Liver (tissue), 9 donors: ENCODE results near the gene ARX. TPM values are rescaled to one million over a fixed set of nuclear protein-coding genes. Genes with fewer than 3 reads are reported as not detected.

ENCODE experiments used
- DNase-seq: peaks from one replicate; pipeline ENCODE4 v3.0.0-alpha.2; 2017; ENCODE audit warnings: low spot score
- H3K27ac ChIP-seq, 2 donors: one replicate each; pipeline ENCODE4 v1.7.0; 2013; ENCODE audit warnings: inconsistent platforms in 2 of 2, low read length in 2 of 2, control low read depth in 1 of 2, low read depth in 1 of 2, mild to moderate bottlenecking in 1 of 2
- H3K27me3 ChIP-seq, 4 donors: one replicate each; pipeline versions ENCODE4 v1.6.1 to v1.7.0; 2013; ENCODE audit warnings: low read length in 3 of 4, inconsistent platforms in 1 of 4, mild to moderate bottlenecking in 1 of 4, moderate library complexity in 1 of 4; ENCODE audit not compliant: control insufficient read depth in 4 of 4, insufficient read depth in 4 of 4
- H3K36me3 ChIP-seq, 4 donors: one replicate each; pipeline versions ENCODE4 v1.6.1 to v1.7.0; 2013; ENCODE audit warnings: low read length in 3 of 4, mild to moderate bottlenecking in 3 of 4, low read depth in 1 of 4, moderate library complexity in 1 of 4; ENCODE audit not compliant: control insufficient read depth in 4 of 4, insufficient read depth in 3 of 4
- H3K4me1 ChIP-seq, 4 donors: one replicate each; pipeline versions ENCODE4 v1.6.1 to v1.7.0; 2013; ENCODE audit warnings: low read length in 3 of 4, mild to moderate bottlenecking in 3 of 4, moderate library complexity in 1 of 4; ENCODE audit not compliant: control insufficient read depth in 4 of 4, insufficient read depth in 4 of 4
- H3K4me3 ChIP-seq, 3 donors: one replicate each; pipeline versions ENCODE4 v1.6.1 to v1.7.0; 2013; ENCODE audit warnings: low read length in 3 of 3, control low read depth in 1 of 3, low read depth in 1 of 3, mild to moderate bottlenecking in 1 of 3
- H3K9ac ChIP-seq, 2 donors: one replicate each; pipeline ENCODE4 v1.7.0; 2013; ENCODE audit warnings: low read length in 2 of 2, mild to moderate bottlenecking in 2 of 2, moderate library complexity in 2 of 2, control low read depth in 1 of 2, low read depth in 1 of 2
- H3K9me3 ChIP-seq, 4 donors: one replicate each; pipeline versions ENCODE4 v1.6.1 to v1.7.0; 2013; ENCODE audit warnings: low read length in 3 of 4; ENCODE audit not compliant: control insufficient read depth in 4 of 4
- ATF3 ChIP-seq: IDR thresholded peaks from 2 replicates; pipeline ENCODE4 v1.6.1; 2016; ENCODE audit warnings: antibody characterized with exemption
- EGR1 ChIP-seq, 2 donors: IDR thresholded peaks; 2 replicates each; pipeline ENCODE4 v1.6.1; 2016 to 2018; ENCODE audit warnings: antibody characterized with exemption in 2 of 2, low read depth in 2 of 2
- FOXA1 ChIP-seq: IDR thresholded peaks from 2 replicates; pipeline ENCODE4 v1.6.1; 2016; ENCODE audit warnings: antibody characterized with exemption
- FOXA2 ChIP-seq: IDR thresholded peaks from 2 replicates; pipeline ENCODE4 v1.6.1; 2016; ENCODE audit warnings: antibody characterized with exemption
- HNF4A ChIP-seq, 2 donors: conservative IDR thresholded peaks; 2 replicates each; pipeline ENCODE4 v1.6.1; 2016; ENCODE audit warnings: antibody characterized with exemption in 2 of 2, mild to moderate bottlenecking in 2 of 2
- HNF4G ChIP-seq: IDR thresholded peaks from 2 replicates; pipeline ENCODE4 v1.6.1; 2016; ENCODE audit warnings: antibody characterized with exemption
- JUND ChIP-seq, 2 donors: IDR thresholded peaks; 2 replicates each; pipeline ENCODE4 v1.6.1; 2016; ENCODE audit warnings: antibody characterized with exemption in 2 of 2
- NR2F2 ChIP-seq: IDR thresholded peaks from 2 replicates; pipeline ENCODE4 v1.6.1; 2016; ENCODE audit warnings: antibody characterized with exemption
- RAD21 ChIP-seq, 2 donors: IDR thresholded peaks; 2 replicates each; pipeline ENCODE4 v1.6.1; 2016; ENCODE audit warnings: antibody characterized with exemption in 2 of 2, mild to moderate bottlenecking in 2 of 2
- REST ChIP-seq: IDR thresholded peaks from 2 replicates; pipeline ENCODE4 v1.6.1; 2016; ENCODE audit warnings: antibody characterized with exemption, mild to moderate bottlenecking
- RXRA ChIP-seq, 2 donors: IDR thresholded peaks; 2 replicates each; pipeline ENCODE4 v1.6.1; 2017 to 2018; ENCODE audit warnings: antibody characterized with exemption in 2 of 2, mild to moderate bottlenecking in 1 of 2
- SP1 ChIP-seq: IDR thresholded peaks from 2 replicates; pipeline ENCODE4 v1.6.1; 2018; ENCODE audit warnings: antibody characterized with exemption, mild to moderate bottlenecking
- TAF1 ChIP-seq: conservative IDR thresholded peaks from 2 replicates; pipeline ENCODE4 v1.6.1; 2016; ENCODE audit warnings: antibody characterized with exemption, mild to moderate bottlenecking
- YY1 ChIP-seq: IDR thresholded peaks from 2 replicates; pipeline ENCODE4 v1.6.1; 2016; ENCODE audit warnings: antibody characterized with exemption, mild to moderate bottlenecking
- ZBTB33 ChIP-seq: IDR thresholded peaks from 2 replicates; pipeline ENCODE4 v1.6.1; 2016; ENCODE audit warnings: antibody characterized with exemption
- WGBS: extraction: QIAGEN DNeasy Blood & Tissue Kit; methylation state at CpG from one replicate; pipeline ENCODE4 v1.1.7; 2013; 5-methylcytosine and 5-hydroxymethylcytosine counted together
- polyA plus RNA-seq, 2 donors: library from polyadenylated mRNA; stranded (reverse) in 1 of 2; unstranded in 1 of 2; fragments of 200-250 nt in 1 of 2; fragments of >200 nt in 1 of 2; fragmentation: Nextera tagmentation in 1 of 2; extraction: Ambion mirVana in 1 of 2; gene quantifications; one replicate each; pipeline versions ENCODE4 v1.2.1 to v1.2.3, GENCODE V29; 2013 to 2015
- total RNA-seq, 2 donors: library from RNA; depleted of rRNA; stranded (reverse); fragments of >200 nt; gene quantifications; one replicate each; pipeline ENCODE4 v1.2.3, GENCODE V29; 2014
- TF ChIP-seq, protein P1 (sequence below): fragments of 150-350 bp; IDR thresholded peaks from 2 replicates; pipeline ENCODE4 v1.5.1; 2017; ENCODE audit warnings: improper control_type of control experiment, low read depth, low read length; ENCODE audit not compliant: missing input control
- donor health status: healthy.
- donor health status: healthy.
- donor health status: healthy.
- donor health status: healthy.
- donor health status: healthy.

The ARX gene
- total and polyA plus RNA-seq, 4 donors = not detected

DNA sequence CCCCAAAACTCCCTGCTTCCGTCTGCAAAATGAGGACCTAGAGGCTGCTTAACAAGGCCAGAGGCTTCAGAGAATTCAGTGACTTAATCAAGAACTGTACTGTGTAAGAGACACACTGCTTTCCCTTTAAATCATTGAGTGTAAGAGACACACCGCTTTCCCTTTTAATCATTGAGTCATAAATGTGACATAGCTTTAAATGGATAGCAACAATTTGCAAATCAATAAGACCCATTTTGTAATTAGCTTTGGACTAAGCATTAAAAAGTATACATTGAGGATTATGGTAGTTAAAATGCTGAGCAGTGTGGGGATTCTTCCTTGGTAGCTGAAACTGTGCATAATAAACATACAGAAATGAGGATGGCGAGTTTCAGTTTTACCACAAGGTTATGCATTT lies 31.8 kb downstream of the ARX start:
- no peak overlapping the region for H3K27ac ChIP-seq
- no peak overlapping the region for H3K9ac ChIP-seq
- 97% methylated on average over 3 of the region's 3 CpGs for WGBS
- no peak overlapping the region for H3K4me3 ChIP-seq
- H3K9me3 ChIP-seq = no peaks in the 10 kb centered on the region
- no peaks in the 10 kb centered on the region for H3K4me1 ChIP-seq
- H3K36me3 ChIP-seq = no peaks in the 10 kb centered on the region
- no peak for DNase-seq
- TF ChIP-seq NR2F2 (no peak), FOXA2 (no peak), SP1 (no peak), ATF3 (no peak), EGR1 (IDR thresholded peaks at IDR 0.05; ENCODE audit: low read depth in 2 of 2) (no peak), ZBTB33 (no peak), HNF4G (no peak), YY1 (no peak), RAD21 (IDR thresholded peaks at IDR 0.05) (no peak)
- TF ChIP-seq, protein P1, sequence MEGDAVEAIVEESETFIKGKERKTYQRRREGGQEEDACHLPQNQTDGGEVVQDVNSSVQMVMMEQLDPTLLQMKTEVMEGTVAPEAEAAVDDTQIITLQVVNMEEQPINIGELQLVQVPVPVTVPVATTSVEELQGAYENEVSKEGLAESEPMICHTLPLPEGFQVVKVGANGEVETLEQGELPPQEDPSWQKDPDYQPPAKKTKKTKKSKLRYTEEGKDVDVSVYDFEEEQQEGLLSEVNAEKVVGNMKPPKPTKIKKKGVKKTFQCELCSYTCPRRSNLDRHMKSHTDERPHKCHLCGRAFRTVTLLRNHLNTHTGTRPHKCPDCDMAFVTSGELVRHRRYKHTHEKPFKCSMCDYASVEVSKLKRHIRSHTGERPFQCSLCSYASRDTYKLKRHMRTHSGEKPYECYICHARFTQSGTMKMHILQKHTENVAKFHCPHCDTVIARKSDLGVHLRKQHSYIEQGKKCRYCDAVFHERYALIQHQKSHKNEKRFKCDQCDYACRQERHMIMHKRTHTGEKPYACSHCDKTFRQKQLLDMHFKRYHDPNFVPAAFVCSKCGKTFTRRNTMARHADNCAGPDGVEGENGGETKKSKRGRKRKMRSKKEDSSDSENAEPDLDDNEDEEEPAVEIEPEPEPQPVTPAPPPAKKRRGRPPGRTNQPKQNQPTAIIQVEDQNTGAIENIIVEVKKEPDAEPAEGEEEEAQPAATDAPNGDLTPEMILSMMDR = no peak
- H3K27me3 ChIP-seq = no peaks in the 10 kb centered on the region

GRCh38 chrX:24982306-24982965 lies 33.3 kb downstream of the ARX start:
- no peak for DNase-seq
- no peaks in the 10 kb centered on the region for H3K36me3 ChIP-seq
- no peak overlapping the region for H3K27ac ChIP-seq
- TF ChIP-seq RAD21 (IDR thresholded peaks at IDR 0.05) (no peak), HNF4A (conservative IDR thresholded peaks at IDR 0.05) (no peak), REST (no peak), TAF1 (no peak), JUND (IDR thresholded peaks at IDR 0.05) (no peak), SP1 (no peak), RXRA (IDR thresholded peaks at IDR 0.05) (no peak), EGR1 (IDR thresholded peaks at IDR 0.05; ENCODE audit: low read depth in 2 of 2) (no peak), HNF4G (no peak), FOXA1 (no peak), ZBTB33 (no peak)
- TF ChIP-seq, protein P1 = no peak
- H3K4me1 ChIP-seq = peaks cover 0 to 4% (median 1%) of the 10 kb centered on the region in 4 donors
- H3K9me3 ChIP-seq = no peaks in the 10 kb centered on the region
- WGBS = 95% methylated on average over 5 of the region's 5 CpGs
- no peak overlapping the region for H3K4me3 ChIP-seq
- H3K9ac ChIP-seq = no peak overlapping the region
- no peaks in the 10 kb centered on the region for H3K27me3 ChIP-seq
